ENCODE data around the gene SNW1.

Gene SNW1

DNA sequence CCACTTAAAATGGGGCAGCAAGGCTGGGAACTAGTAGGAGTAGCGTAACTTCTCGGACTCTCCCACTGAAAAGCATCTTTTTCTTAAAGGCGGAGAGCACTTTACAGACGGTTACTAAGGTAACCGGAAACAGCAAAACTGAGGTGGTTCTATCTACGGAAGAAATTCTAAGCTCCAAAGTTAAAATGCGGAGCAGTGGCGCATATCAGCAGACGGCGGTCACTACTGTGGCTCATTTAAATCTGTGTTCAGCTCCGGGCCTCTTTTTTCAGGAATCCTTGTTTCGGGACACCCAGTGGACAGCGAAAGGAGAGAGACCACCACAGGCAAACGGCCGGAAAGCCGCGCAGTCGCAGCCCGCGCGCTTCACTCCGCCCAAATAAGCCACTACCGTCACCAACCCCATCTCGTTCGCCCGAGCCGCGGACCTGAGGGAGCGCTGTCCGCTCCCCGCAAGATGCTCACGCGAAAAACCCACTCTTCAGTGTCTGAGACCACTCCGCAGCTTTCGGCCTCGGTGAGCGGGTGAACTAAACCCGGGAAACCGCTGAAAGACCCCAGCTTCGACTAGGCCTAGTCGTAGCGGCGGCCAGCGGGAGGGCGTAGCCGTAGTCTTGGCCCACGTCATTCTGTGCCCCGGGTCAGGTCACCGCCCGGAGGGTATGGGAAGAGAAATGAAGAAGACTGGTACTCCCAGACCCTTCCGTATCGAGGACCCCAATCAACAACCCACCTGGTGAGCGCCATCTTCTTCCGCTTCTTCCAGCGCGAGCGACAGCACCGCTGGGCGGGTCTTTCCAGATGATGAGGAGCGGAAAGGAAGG lies at the start of gene SNW1:
SNW1 (minus strand) TSS at position 776 of the 824 bp plus-strand sequence; CDS start at position 747, 29 bp downstream.
- peak within 1 kb of the TSS; percentile 90 for H3K27ac ChIP-seq (ENCODE audit: low read length)

DNA sequence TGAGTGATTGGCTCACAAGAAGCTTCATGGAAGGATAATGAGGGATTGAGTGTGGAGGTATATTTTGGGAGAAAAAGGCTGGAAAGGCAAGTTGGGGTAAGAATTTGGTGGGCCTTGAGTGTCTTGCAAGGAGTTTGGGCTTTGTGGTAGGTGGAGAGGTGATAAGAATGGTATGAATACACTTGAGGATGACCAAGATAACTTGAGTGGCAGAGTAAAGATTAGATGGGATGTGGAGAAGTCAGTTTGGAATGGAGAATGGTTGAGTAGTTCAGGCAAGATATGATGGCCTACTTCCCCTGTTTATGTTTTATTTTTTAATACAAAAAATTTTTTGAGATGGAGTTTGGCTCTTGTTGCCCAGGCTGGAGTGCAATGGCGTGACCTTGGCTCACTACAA lies 48.1 kb upstream of the SNW1 start:
- Histone ChIP-seq H3K27me3 (ENCODE audit: insufficient read depth, low read length, poor library complexity) (no peaks in the 10 kb centered on the region), H3K9ac (ENCODE audit: low read depth, low read length) (no peak overlapping the region), H4K20me1 (ENCODE audit: insufficient read depth, low read length) (no peaks in the 10 kb centered on the region), H3K4me2 (ENCODE audit: insufficient read depth, low read length) (no peak overlapping the region), H3K4me1 (ENCODE audit: insufficient read depth, low read length) (no peaks in the 10 kb centered on the region), H3K4me3 (ENCODE audit: low read depth in 1 of 2, low read length in 2 of 2) (no peak overlapping the region), H3K9me3 (ENCODE audit: insufficient read depth, low read length, severe bottlenecking) (no peaks in the 10 kb centered on the region), H3K27ac (ENCODE audit: low read length) (no peak overlapping the region), H3K79me2 (ENCODE audit: insufficient read depth, low read length) (no peaks in the 10 kb centered on the region), H2AFZ (ENCODE audit: low read depth, low read length) (no peak overlapping the region), H3K36me3 (ENCODE audit: insufficient read depth, low read length) (no peaks in the 10 kb centered on the region)
- ATAC-seq (ENCODE audit: insufficient read depth, low read depth) (no peak), DNase-seq (no peak)
- TF ChIP-seq, protein P1, sequence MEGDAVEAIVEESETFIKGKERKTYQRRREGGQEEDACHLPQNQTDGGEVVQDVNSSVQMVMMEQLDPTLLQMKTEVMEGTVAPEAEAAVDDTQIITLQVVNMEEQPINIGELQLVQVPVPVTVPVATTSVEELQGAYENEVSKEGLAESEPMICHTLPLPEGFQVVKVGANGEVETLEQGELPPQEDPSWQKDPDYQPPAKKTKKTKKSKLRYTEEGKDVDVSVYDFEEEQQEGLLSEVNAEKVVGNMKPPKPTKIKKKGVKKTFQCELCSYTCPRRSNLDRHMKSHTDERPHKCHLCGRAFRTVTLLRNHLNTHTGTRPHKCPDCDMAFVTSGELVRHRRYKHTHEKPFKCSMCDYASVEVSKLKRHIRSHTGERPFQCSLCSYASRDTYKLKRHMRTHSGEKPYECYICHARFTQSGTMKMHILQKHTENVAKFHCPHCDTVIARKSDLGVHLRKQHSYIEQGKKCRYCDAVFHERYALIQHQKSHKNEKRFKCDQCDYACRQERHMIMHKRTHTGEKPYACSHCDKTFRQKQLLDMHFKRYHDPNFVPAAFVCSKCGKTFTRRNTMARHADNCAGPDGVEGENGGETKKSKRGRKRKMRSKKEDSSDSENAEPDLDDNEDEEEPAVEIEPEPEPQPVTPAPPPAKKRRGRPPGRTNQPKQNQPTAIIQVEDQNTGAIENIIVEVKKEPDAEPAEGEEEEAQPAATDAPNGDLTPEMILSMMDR (IDR thresholded peaks at IDR 0.05; ENCODE audit: borderline replicate concordance, extremely low read depth, low read length, poor library complexity, severe bottlenecking) = no peak
- TF ChIP-seq EZH2 (IDR thresholded peaks at IDR 0.05; ENCODE audit: borderline replicate concordance, low read depth, low read length, severe bottlenecking) = no peak

More for the DNA sequence above, at the start of gene SNW1:
- Histone ChIP-seq H3K27me3 (ENCODE audit: insufficient read depth, low read length, poor library complexity) (no peaks in the 10 kb centered on the region), H3K9ac (ENCODE audit: low read depth, low read length) (peak within 1 kb of the TSS; percentile 90), H3K36me3 (ENCODE audit: insufficient read depth, low read length) (peaks cover 32% of the 10 kb centered on the region), H3K79me2 (ENCODE audit: insufficient read depth, low read length) (peaks cover 54% of the 10 kb centered on the region), H3K4me1 (ENCODE audit: insufficient read depth, low read length) (peaks cover 35% of the 10 kb centered on the region), H3K4me3 (ENCODE audit: low read depth in 1 of 2, low read length in 2 of 2) (peak within 1 kb of the TSS; percentile 93 to 95), H3K4me2 (ENCODE audit: insufficient read depth, low read length) (peak within 1 kb of the TSS; percentile 79), H4K20me1 (ENCODE audit: insufficient read depth, low read length) (peaks cover 35% of the 10 kb centered on the region), H2AFZ (ENCODE audit: low read depth, low read length) (peak within 1 kb of the TSS; percentile 90), H3K9me3 (ENCODE audit: insufficient read depth, low read length, severe bottlenecking) (no peaks in the 10 kb centered on the region)
- peak; percentile 94 for ATAC-seq (ENCODE audit: insufficient read depth, low read depth)
- peak; percentile 94 for DNase-seq
- no peak for TF ChIP-seq EZH2 (IDR thresholded peaks at IDR 0.05; ENCODE audit: borderline replicate concordance, low read depth, low read length, severe bottlenecking)
- TF ChIP-seq, protein P1 (IDR thresholded peaks at IDR 0.05; ENCODE audit: borderline replicate concordance, extremely low read depth, low read length, poor library complexity, severe bottlenecking) = no peak

DNA sequence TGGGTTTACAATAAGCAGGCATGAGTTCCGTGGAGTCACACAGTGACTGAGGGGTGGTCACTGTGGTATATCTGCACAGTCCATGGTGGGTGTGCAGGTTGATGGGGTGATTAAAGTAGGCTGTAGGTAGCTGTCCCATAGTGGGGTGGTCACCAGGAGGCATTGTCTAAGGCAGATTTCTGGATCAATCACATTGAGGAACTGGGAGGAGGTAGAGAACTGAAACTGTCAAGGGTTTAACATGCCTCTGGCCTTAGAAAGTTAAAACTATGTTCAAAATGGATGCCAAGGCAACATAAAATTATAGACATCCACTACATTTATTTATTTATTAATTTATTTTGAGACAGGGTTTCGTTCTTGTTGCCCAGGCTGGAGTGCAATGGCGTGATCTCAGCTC lies 47.3 kb upstream of the SNW1 start:
- TF ChIP-seq, protein P1 (IDR thresholded peaks at IDR 0.05; ENCODE audit: borderline replicate concordance, extremely low read depth, low read length, poor library complexity, severe bottlenecking) = no peak
- no peak for TF ChIP-seq EZH2 (IDR thresholded peaks at IDR 0.05; ENCODE audit: borderline replicate concordance, low read depth, low read length, severe bottlenecking)
- no peaks in the 10 kb centered on the region for H3K36me3 ChIP-seq (ENCODE audit: insufficient read depth, low read length)
- no peaks in the 10 kb centered on the region for H3K79me2 ChIP-seq (ENCODE audit: insufficient read depth, low read length)
- H3K27ac ChIP-seq (ENCODE audit: low read length) = no peak overlapping the region
- H2AFZ ChIP-seq (ENCODE audit: low read depth, low read length) = no peak overlapping the region
- H3K4me2 ChIP-seq (ENCODE audit: insufficient read depth, low read length) = no peak overlapping the region
- no peak overlapping the region for H3K4me3 ChIP-seq (ENCODE audit: low read depth in 1 of 2, low read length in 2 of 2)
- ATAC-seq (ENCODE audit: insufficient read depth, low read depth) = no peak
- H4K20me1 ChIP-seq (ENCODE audit: insufficient read depth, low read length) = no peaks in the 10 kb centered on the region
- H3K9me3 ChIP-seq (ENCODE audit: insufficient read depth, low read length, severe bottlenecking) = no peaks in the 10 kb centered on the region
- no peak overlapping the region for H3K9ac ChIP-seq (ENCODE audit: low read depth, low read length)
- no peak for DNase-seq
- H3K4me1 ChIP-seq (ENCODE audit: insufficient read depth, low read length) = no peaks in the 10 kb centered on the region
- no peaks in the 10 kb centered on the region for H3K27me3 ChIP-seq (ENCODE audit: insufficient read depth, low read length, poor library complexity)

Data from DND-41 (cell line).